AG09309 (cell line): ENCODE data around the gene PRIMA1.
A peak's percentile ranks its signal among the peaks of the same experiment; 100 is the strongest.

Experiments
- DNase-seq: peaks from one replicate; pipeline ENCODE4 v3.0.0-alpha.2; 2010; ENCODE audit warnings: low read depth
- H3K4me3 ChIP-seq: 2 replicates; pipeline ENCODE4 v1.5.1; 2011; ENCODE audit warnings: mild to moderate bottlenecking, low read depth, low read length, moderate library complexity; ENCODE audit not compliant: control insufficient read depth
- CTCF ChIP-seq: IDR thresholded peaks from 2 replicates; pipeline ENCODE4 v1.5.1; 2011; ENCODE audit warnings: mild to moderate bottlenecking, low read depth, low read length, inconsistent platforms; ENCODE audit not compliant: insufficient read depth, control insufficient read depth; ENCODE audit errors: missing control alignments

The PRIMA1 gene

GRCh38 chr14:93743270-93744060, 44.8 kb downstream of the PRIMA1 start:
- TF ChIP-seq CTCF, result no peak
- no peak for DNase-seq

GRCh38 chr14:93742761-93743160, 45.5 kb downstream of the PRIMA1 start:
- H3K4me3 ChIP-seq, result no peak overlapping the region
- DNase-seq, result no peak
- TF ChIP-seq CTCF, result no peak

More at GRCh38 chr14:93743270-93744060, 44.8 kb downstream of the PRIMA1 start:
- no peak overlapping the region for H3K4me3 ChIP-seq

- no peak overlapping the region for H3K4me3 ChIP-seq
- no peak for TF ChIP-seq CTCF
- DNase-seq, result no peak
Observed at GRCh38 chr14:93741556-93742230, 46.6 kb downstream of the PRIMA1 start.

- H3K4me3 ChIP-seq, result no peak overlapping the region
- no peak for TF ChIP-seq CTCF
- DNase-seq, result no peak
Observed at GRCh38 chr14:93737634-93738033, 50.7 kb downstream of the PRIMA1 start.

GRCh38 chr14:93736378-93737014, 51.8 kb downstream of the PRIMA1 start:
- H3K4me3 ChIP-seq, result no peak overlapping the region
- TF ChIP-seq CTCF, result peak; percentile 14
- DNase-seq, result no peak

GRCh38 chr14:93735206-93735605, 53.1 kb downstream of the PRIMA1 start:
- DNase-seq, result no peak
- TF ChIP-seq CTCF, result no peak
- no peak overlapping the region for H3K4me3 ChIP-seq
